HG03175 (cell line): ENCODE data around the gene BSDC1.
"Not testable (repeated sequence)": the region's sequence is repeated elsewhere in the genome, so short reads cannot be mapped to it uniquely, and the experiment has no call there.

Source experiments
- ATAC-seq: cut with Tn5 transposase; IDR thresholded peaks from one replicate; pipeline ENCODE4 v1.9.1; 2021; ENCODE audit warnings: mild to moderate bottlenecking, moderate library complexity; ENCODE audit not compliant: unreplicated experiment

The BSDC1 gene

GRCh38 chr1:32394141-32394889 is at the start of gene BSDC1:
TSS of gene BSDC1 (minus strand) at chr1:32394441. CDS start at chr1:32394414, 27 bp downstream.
- ATAC-seq: peak; percentile 96

- not testable (repeated sequence) for ATAC-seq
These were observed 47.2 kb upstream of the BSDC1 start for GRCh38 chr1:32441467-32441866.

- ATAC-seq: not testable (repeated sequence)
These were observed 44.5 kb upstream of the BSDC1 start for GRCh38 chr1:32438777-32439176.

GRCh38 chr1:32438136-32438535 is 43.9 kb upstream of the BSDC1 start:
- ATAC-seq: no peak

GRCh38 chr1:32431736-32432400 is 37.6 kb upstream of the BSDC1 start:
- ATAC-seq: no peak

- no peak for ATAC-seq
These were observed 33.2 kb upstream of the BSDC1 start for GRCh38 chr1:32427264-32427963.

GRCh38 chr1:32426489-32427255 is 32.4 kb upstream of the BSDC1 start:
- no peak for ATAC-seq

- ATAC-seq: no peak
These were observed 27.5 kb upstream of the BSDC1 start for GRCh38 chr1:32421775-32422174.

GRCh38 chr1:32414186-32414886 is 20.1 kb upstream of the BSDC1 start:
- ATAC-seq: no peak

GRCh38 chr1:32413507-32414185 is 19.4 kb upstream of the BSDC1 start:
- no peak for ATAC-seq

- no peak for ATAC-seq
These were observed 17.0 kb upstream of the BSDC1 start for GRCh38 chr1:32411261-32411660.

GRCh38 chr1:32406629-32407111 is 12.4 kb upstream of the BSDC1 start:
- no peak for ATAC-seq

GRCh38 chr1:32405672-32406467 is 11.6 kb upstream of the BSDC1 start:
- ATAC-seq: no peak

- no peak for ATAC-seq
These were observed 10.7 kb upstream of the BSDC1 start for GRCh38 chr1:32404946-32405345.

- ATAC-seq: no peak
These were observed 6.8 kb upstream of the BSDC1 start for GRCh38 chr1:32400876-32401631.

- ATAC-seq: no peak
These were observed 5.6 kb upstream of the BSDC1 start for GRCh38 chr1:32399843-32400242.

- ATAC-seq: no peak
These were observed 4.2 kb upstream of the BSDC1 start for GRCh38 chr1:32398401-32398800.

GRCh38 chr1:32396524-32396923 is 2.3 kb upstream of the BSDC1 start:
- ATAC-seq: not testable (repeated sequence)
